ENCODE data around the gene KIF7. TPM values are rescaled to one million over a fixed set of nuclear protein-coding genes. Genes with fewer than 3 reads are reported as not detected.

Gene KIF7
- total and polyA plus RNA-seq, 2 experiments from 2014 or later = 4.6 to 20.1 TPM

DNA sequence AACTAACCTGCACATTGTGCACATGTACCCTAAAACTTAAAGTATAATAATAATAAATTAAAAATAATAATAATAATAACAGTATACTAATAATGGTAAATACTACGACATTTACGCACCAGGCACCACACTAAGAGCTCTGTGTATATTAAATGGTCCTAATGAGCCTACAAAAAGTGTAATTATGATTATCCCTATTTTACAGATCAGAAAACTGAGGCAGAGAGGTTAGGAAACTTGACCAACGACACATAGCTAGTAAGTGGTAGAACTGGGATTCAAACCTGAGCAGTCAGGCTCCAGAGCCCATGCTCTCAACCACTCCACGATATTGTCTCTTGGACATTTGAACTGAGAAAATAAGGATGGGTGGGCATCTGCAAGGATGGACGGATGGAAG is 15.0 kb downstream of the KIF7 start (continued):
- no peak for TF ChIP-seq EZH2phosphoT487 (IDR thresholded peaks at IDR 0.05; ENCODE audit: unreplicated experiment)
- TF ChIP-seq, protein P1, sequence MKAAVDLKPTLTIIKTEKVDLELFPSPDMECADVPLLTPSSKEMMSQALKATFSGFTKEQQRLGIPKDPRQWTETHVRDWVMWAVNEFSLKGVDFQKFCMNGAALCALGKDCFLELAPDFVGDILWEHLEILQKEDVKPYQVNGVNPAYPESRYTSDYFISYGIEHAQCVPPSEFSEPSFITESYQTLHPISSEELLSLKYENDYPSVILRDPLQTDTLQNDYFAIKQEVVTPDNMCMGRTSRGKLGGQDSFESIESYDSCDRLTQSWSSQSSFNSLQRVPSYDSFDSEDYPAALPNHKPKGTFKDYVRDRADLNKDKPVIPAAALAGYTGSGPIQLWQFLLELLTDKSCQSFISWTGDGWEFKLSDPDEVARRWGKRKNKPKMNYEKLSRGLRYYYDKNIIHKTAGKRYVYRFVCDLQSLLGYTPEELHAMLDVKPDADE (IDR thresholded peaks at IDR 0.05) = no peak
- TF ChIP-seq POLR2AphosphoS5 (IDR thresholded peaks at IDR 0.05; ENCODE audit: low read depth) = no peak
- TF ChIP-seq NANOG (IDR thresholded peaks at IDR 0.05; ENCODE audit: borderline replicate concordance) = no peak
- no peak for TF ChIP-seq EZH2 (IDR thresholded peaks at IDR 0.05; ENCODE audit: low read depth, unreplicated experiment)
- TF ChIP-seq, protein P2, sequence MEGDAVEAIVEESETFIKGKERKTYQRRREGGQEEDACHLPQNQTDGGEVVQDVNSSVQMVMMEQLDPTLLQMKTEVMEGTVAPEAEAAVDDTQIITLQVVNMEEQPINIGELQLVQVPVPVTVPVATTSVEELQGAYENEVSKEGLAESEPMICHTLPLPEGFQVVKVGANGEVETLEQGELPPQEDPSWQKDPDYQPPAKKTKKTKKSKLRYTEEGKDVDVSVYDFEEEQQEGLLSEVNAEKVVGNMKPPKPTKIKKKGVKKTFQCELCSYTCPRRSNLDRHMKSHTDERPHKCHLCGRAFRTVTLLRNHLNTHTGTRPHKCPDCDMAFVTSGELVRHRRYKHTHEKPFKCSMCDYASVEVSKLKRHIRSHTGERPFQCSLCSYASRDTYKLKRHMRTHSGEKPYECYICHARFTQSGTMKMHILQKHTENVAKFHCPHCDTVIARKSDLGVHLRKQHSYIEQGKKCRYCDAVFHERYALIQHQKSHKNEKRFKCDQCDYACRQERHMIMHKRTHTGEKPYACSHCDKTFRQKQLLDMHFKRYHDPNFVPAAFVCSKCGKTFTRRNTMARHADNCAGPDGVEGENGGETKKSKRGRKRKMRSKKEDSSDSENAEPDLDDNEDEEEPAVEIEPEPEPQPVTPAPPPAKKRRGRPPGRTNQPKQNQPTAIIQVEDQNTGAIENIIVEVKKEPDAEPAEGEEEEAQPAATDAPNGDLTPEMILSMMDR (conservative IDR thresholded peaks at IDR 0.05; ENCODE audit: low read depth in 2 of 2) = no peak
- TF ChIP-seq CREB1 (CRISPR knock-in tag; IDR thresholded peaks at IDR 0.05; ENCODE audit: low read depth) = no peak

GRCh38 chr15:89633585-89633984 is 21.7 kb downstream of the KIF7 start:
- H3K27me3 ChIP-seq (ENCODE audit: insufficient read depth) = no peaks in the 10 kb centered on the region
- no peaks in the 10 kb centered on the region for H3K9me2 ChIP-seq (ENCODE audit: insufficient read depth)
- no peak overlapping the region for H3K27ac ChIP-seq (ENCODE audit: low read depth)
- no peaks in the 10 kb centered on the region for H3F3A ChIP-seq (replicated peaks; ENCODE audit: low read depth)
- no peaks in the 10 kb centered on the region for H3K4me1 ChIP-seq (ENCODE audit: insufficient read depth)
- Mint-ChIP-seq H3K4me1 (no peaks in the 10 kb centered on the region), H3K4me3 (no peak overlapping the region), H3K36me3 (ENCODE audit: low read depth) (peaks cover 80% of the 10 kb centered on the region), H3K27me3 (ENCODE audit: insufficient read depth, low read depth, poor library complexity) (peaks cover 36% of the 10 kb centered on the region), H3K9me3 (peaks cover 63% of the 10 kb centered on the region), H3K27ac (no peak overlapping the region)
- no peak overlapping the region for H3K4me2 ChIP-seq
- no peak for ATAC-seq
- H3K36me3 ChIP-seq (ENCODE audit: insufficient read depth) = peaks cover 29% of the 10 kb centered on the region
- H4K20me1 ChIP-seq (replicated peaks; ENCODE audit: insufficient read depth) = no peaks in the 10 kb centered on the region; the same call in 1 of the 2 replicates
- TF ChIP-seq ZNF114 (CRISPR knock-in tag; IDR thresholded peaks at IDR 0.05) (no peak), STAT1 (IDR thresholded peaks at IDR 0.05; ENCODE audit: unreplicated experiment) (no peak), CREB1 (CRISPR knock-in tag; IDR thresholded peaks at IDR 0.05; ENCODE audit: low read depth) (no peak), POLR2AphosphoS5 (IDR thresholded peaks at IDR 0.05; ENCODE audit: low read depth) (no peak), JUNB (IDR thresholded peaks at IDR 0.05; ENCODE audit: unreplicated experiment) (no peak), ZNF331 (CRISPR knock-in tag; IDR thresholded peaks at IDR 0.05; ENCODE audit: low read depth) (no peak)
- TF ChIP-seq, protein P3, sequence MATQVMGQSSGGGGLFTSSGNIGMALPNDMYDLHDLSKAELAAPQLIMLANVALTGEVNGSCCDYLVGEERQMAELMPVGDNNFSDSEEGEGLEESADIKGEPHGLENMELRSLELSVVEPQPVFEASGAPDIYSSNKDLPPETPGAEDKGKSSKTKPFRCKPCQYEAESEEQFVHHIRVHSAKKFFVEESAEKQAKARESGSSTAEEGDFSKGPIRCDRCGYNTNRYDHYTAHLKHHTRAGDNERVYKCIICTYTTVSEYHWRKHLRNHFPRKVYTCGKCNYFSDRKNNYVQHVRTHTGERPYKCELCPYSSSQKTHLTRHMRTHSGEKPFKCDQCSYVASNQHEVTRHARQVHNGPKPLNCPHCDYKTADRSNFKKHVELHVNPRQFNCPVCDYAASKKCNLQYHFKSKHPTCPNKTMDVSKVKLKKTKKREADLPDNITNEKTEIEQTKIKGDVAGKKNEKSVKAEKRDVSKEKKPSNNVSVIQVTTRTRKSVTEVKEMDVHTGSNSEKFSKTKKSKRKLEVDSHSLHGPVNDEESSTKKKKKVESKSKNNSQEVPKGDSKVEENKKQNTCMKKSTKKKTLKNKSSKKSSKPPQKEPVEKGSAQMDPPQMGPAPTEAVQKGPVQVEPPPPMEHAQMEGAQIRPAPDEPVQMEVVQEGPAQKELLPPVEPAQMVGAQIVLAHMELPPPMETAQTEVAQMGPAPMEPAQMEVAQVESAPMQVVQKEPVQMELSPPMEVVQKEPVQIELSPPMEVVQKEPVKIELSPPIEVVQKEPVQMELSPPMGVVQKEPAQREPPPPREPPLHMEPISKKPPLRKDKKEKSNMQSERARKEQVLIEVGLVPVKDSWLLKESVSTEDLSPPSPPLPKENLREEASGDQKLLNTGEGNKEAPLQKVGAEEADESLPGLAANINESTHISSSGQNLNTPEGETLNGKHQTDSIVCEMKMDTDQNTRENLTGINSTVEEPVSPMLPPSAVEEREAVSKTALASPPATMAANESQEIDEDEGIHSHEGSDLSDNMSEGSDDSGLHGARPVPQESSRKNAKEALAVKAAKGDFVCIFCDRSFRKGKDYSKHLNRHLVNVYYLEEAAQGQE (IDR thresholded peaks at IDR 0.05; ENCODE audit: unreplicated experiment) = no peak
- TF ChIP-seq, protein P2 (conservative IDR thresholded peaks at IDR 0.05; ENCODE audit: low read depth in 2 of 2) = no peak
- H2AFZ ChIP-seq = no peak overlapping the region
- H3K4me3 ChIP-seq = no peak overlapping the region
- DNase-seq (ENCODE audit: low spot score) = no peak
- H3K79me2 ChIP-seq (replicated peaks; ENCODE audit: insufficient read depth) = no peaks in the 10 kb centered on the region

All from GM23338 (cell line).